Activated CD8-positive, alpha-beta memory T cell treated with anti-CD3 and anti-CD28 coated beads for 1 hour (primary cell): Measurements from ENCODE around the gene PRR14.
"Not testable (repeated sequence)": the region's sequence is repeated elsewhere in the genome, so short reads cannot be mapped to it uniquely, and the experiment has no call there.

Experiments used
- DNase-seq, 2 donors: peaks; one replicate each; pipeline ENCODE4 v3.0.0-alpha.2; 2020; ENCODE audit warnings: low read depth in 1 of 2; ENCODE audit errors: extremely low read depth in 1 of 2

The PRR14 gene

GRCh38 chr16:30688701-30689100 lies 37.9 kb downstream of the PRR14 start:
- DNase-seq: no peak

GRCh38 chr16:30691907-30692306 lies 41.1 kb downstream of the PRR14 start:
- DNase-seq: no peak

GRCh38 chr16:30692396-30693064 lies 41.8 kb downstream of the PRR14 start:
- no peak for DNase-seq

- no peak for DNase-seq
Observed at GRCh38 chr16:30694926-30695693, 44.4 kb downstream of the PRR14 start.

GRCh38 chr16:30696646-30697045 lies 45.9 kb downstream of the PRR14 start:
- not testable (repeated sequence) for DNase-seq

GRCh38 chr16:30697264-30698138 lies 46.7 kb downstream of the PRR14 start:
- DNase-seq: no peak

- peak; percentile 97 to 99 for DNase-seq
Observed at GRCh38 chr16:30698139-30698815, 47.5 kb downstream of the PRR14 start.

GRCh38 chr16:30698816-30699614 lies 48.3 kb downstream of the PRR14 start, which contains the start of gene SRCAP:
Gene SRCAP (plus strand): TSS chr16:30699171. CDS start chr16:30700825, 1,654 bp downstream.
- DNase-seq: peak; percentile 27 to 70

GRCh38 chr16:30699615-30700099 lies 48.9 kb downstream of the PRR14 start:
- no peak for DNase-seq

- DNase-seq: no peak
Observed at GRCh38 chr16:30700491-30700890, 49.7 kb downstream of the PRR14 start.

- no peak for DNase-seq
Observed at GRCh38 chr16:30700971-30701370, 50.2 kb downstream of the PRR14 start.

- DNase-seq: not testable (repeated sequence)
Observed at GRCh38 chr16:30703071-30703470, 52.3 kb downstream of the PRR14 start.

- DNase-seq: no peak
Observed at GRCh38 chr16:30703971-30704370, 53.2 kb downstream of the PRR14 start.
